H9 (cell line): Measurements from ENCODE around the gene APC. TPM values are rescaled to one million over a fixed set of nuclear protein-coding genes. Genes with fewer than 3 reads are reported as not detected.

Source experiments
- DNase-seq: peaks from one replicate; pipeline ENCODE4 v3.0.0-alpha.2; 2017
- H2AFZ ChIP-seq: one replicate; pipeline ENCODE4 v1.6.1; 2013; ENCODE audit warnings: mild to moderate bottlenecking, low read length, control low read depth, moderate library complexity
- H2AK5ac ChIP-seq: 2 replicates; pipeline ENCODE4 v1.6.1; 2013; ENCODE audit warnings: low read length, control low read depth, mixed read lengths; ENCODE audit not compliant: insufficient read length
- H2BK120ac ChIP-seq: one replicate; pipeline ENCODE4 v1.6.1; 2013; ENCODE audit warnings: low read depth, mild to moderate bottlenecking, low read length, control low read depth, inconsistent platforms; ENCODE audit not compliant: poor library complexity, severe bottlenecking
- H2BK12ac ChIP-seq: 2 replicates; pipeline ENCODE4 v1.6.1; 2013; ENCODE audit warnings: low read length, control low read depth, mixed read lengths, low read depth; ENCODE audit not compliant: insufficient read length
- H2BK15ac ChIP-seq: 2 replicates; pipeline ENCODE4 v1.6.1; 2013; ENCODE audit warnings: low read depth, low read length, control low read depth
- H2BK20ac ChIP-seq: one replicate; pipeline ENCODE4 v1.6.1; 2013; ENCODE audit warnings: low read depth, mild to moderate bottlenecking, low read length, control low read depth, inconsistent platforms; ENCODE audit not compliant: poor library complexity, severe bottlenecking
- H2BK5ac ChIP-seq: 2 replicates; pipeline ENCODE4 v1.6.1; 2013; ENCODE audit warnings: low read length, control low read depth, mixed read lengths; ENCODE audit not compliant: insufficient read length
- H3K14ac ChIP-seq: 2 replicates; pipeline ENCODE4 v1.6.1; 2013; ENCODE audit warnings: low read length, control low read depth; ENCODE audit not compliant: insufficient read depth
- H3K18ac ChIP-seq: 2 replicates; pipeline ENCODE4 v1.6.1; 2013; ENCODE audit warnings: low read depth, mild to moderate bottlenecking, mixed read lengths, low read length, control low read depth; ENCODE audit not compliant: insufficient read length
- H3K23ac ChIP-seq: 2 replicates; pipeline ENCODE4 v1.6.1; 2013; ENCODE audit warnings: low read length, control low read depth, mixed read lengths, low read depth; ENCODE audit not compliant: insufficient read length
- H3K23me2 ChIP-seq: 2 replicates; pipeline ENCODE4 v1.6.1; 2013; ENCODE audit warnings: low read depth, mild to moderate bottlenecking, mixed read lengths, low read length, control low read depth; ENCODE audit not compliant: insufficient read length, poor library complexity, severe bottlenecking
- H3K27ac ChIP-seq: 2 replicates; pipeline ENCODE4 v1.5.1; 2013; ENCODE audit warnings: low read length, control low read depth, mixed read lengths, low read depth; ENCODE audit not compliant: insufficient read length
- H3K27me3 ChIP-seq: 2 replicates; pipeline ENCODE4 v1.6.1; 2013; ENCODE audit warnings: low read length, control low read depth, inconsistent platforms; ENCODE audit not compliant: insufficient read depth
- H3K4ac ChIP-seq: 2 replicates; pipeline ENCODE4 v1.6.1; 2013; ENCODE audit warnings: low read depth, mild to moderate bottlenecking, control low read depth, inconsistent platforms, low read length, moderate library complexity
- H3K4me1 ChIP-seq: 2 replicates; pipeline ENCODE4 v1.6.1; 2013; ENCODE audit warnings: low read length, control low read depth, inconsistent platforms; ENCODE audit not compliant: insufficient read depth
- H3K4me2 ChIP-seq: 2 replicates; pipeline ENCODE4 v1.6.1; 2013; ENCODE audit warnings: low read length, control low read depth, mixed read lengths; ENCODE audit not compliant: insufficient read length, insufficient read depth
- H3K56ac ChIP-seq: 2 replicates; pipeline ENCODE4 v1.6.1; 2013; ENCODE audit warnings: low read depth, mild to moderate bottlenecking, mixed read lengths, low read length, control low read depth; ENCODE audit not compliant: insufficient read length
- H3K79me1 ChIP-seq: 2 replicates; pipeline ENCODE4 v1.6.1; 2013; ENCODE audit warnings: low read depth, mild to moderate bottlenecking, moderate library complexity, low read length, control low read depth, inconsistent platforms; ENCODE audit not compliant: insufficient read depth, poor library complexity, severe bottlenecking
- H3K79me2 ChIP-seq: 2 replicates; pipeline ENCODE4 v1.6.1; 2013; ENCODE audit warnings: low read length, control low read depth, inconsistent platforms; ENCODE audit not compliant: insufficient read depth
- H3K9ac ChIP-seq: 2 replicates; pipeline ENCODE4 v1.6.1; 2013; ENCODE audit warnings: low read length, control low read depth, mixed read lengths; ENCODE audit not compliant: insufficient read length; ENCODE audit errors: extremely low read depth
- H3K9me3 ChIP-seq: one replicate; pipeline ENCODE4 v1.6.1; 2013; ENCODE audit warnings: low read depth, low read length, inconsistent platforms; ENCODE audit not compliant: control insufficient read depth
- H3T11ph ChIP-seq: one replicate; pipeline ENCODE4 v1.6.1; 2013; ENCODE audit warnings: mild to moderate bottlenecking, low read length, control low read depth, inconsistent platforms
- H4K20me1 ChIP-seq: one replicate; pipeline ENCODE4 v1.6.1; 2013; ENCODE audit not compliant: control insufficient read depth, insufficient read length, insufficient read depth
- H4K5ac ChIP-seq: 2 replicates; pipeline ENCODE4 v1.6.1; 2013; ENCODE audit warnings: low read depth, mild to moderate bottlenecking, mixed read lengths, low read length, control low read depth; ENCODE audit not compliant: insufficient read length
- H4K8ac ChIP-seq: replicated peaks from 2 replicates; pipeline ENCODE4 v1.6.1; 2013; ENCODE audit warnings: low read length, control low read depth, mixed read lengths, low read depth; ENCODE audit not compliant: insufficient read length
- H4K91ac ChIP-seq: 2 replicates; pipeline ENCODE4 v1.6.1; 2013; ENCODE audit warnings: low read depth, mild to moderate bottlenecking, moderate library complexity, mixed read lengths, low read length, control low read depth; ENCODE audit not compliant: insufficient read length
- H3K27ac Mint-ChIP-seq, 3 experiments: 2 replicates in 2 of 3; 3 replicates in 1 of 3; pipeline ENCODE4 v1.8.0; 2020 to 2021; ENCODE audit warnings: mixed read lengths in 3 of 3, mild to moderate bottlenecking in 1 of 3, moderate library complexity in 1 of 3
- H3K27me3 Mint-ChIP-seq: 2 replicates; pipeline ENCODE4 v1.8.0; 2021; ENCODE audit warnings: low read depth, mild to moderate bottlenecking, moderate library complexity, mixed read lengths
- H3K36me3 Mint-ChIP-seq, 3 experiments: 2 replicates in 2 of 3; 3 replicates in 1 of 3; pipeline ENCODE4 v1.8.0; 2020 to 2021; ENCODE audit warnings: low read depth in 3 of 3, mixed read lengths in 3 of 3; ENCODE audit not compliant: insufficient read depth in 1 of 3
- H3K4me1 Mint-ChIP-seq, 2 experiments: 2 replicates each; pipeline ENCODE4 v1.8.0; 2020; ENCODE audit warnings: mixed read lengths in 2 of 2
- H3K4me3 Mint-ChIP-seq, 2 experiments: 2 replicates in 1 of 2; 3 replicates in 1 of 2; pipeline ENCODE4 v1.8.0; 2020 to 2021; ENCODE audit warnings: mild to moderate bottlenecking in 2 of 2, mixed read lengths in 2 of 2, moderate library complexity in 1 of 2
- H3K9me3 Mint-ChIP-seq, 2 experiments: 2 replicates in 1 of 2; 3 replicates in 1 of 2; pipeline ENCODE4 v1.8.0; 2020; ENCODE audit warnings: mild to moderate bottlenecking in 2 of 2, mixed read lengths in 2 of 2, moderate library complexity in 1 of 2
- WGBS: extraction: QIAGEN DNeasy Blood & Tissue Kit; methylation state at CpG from one replicate; pipeline ENCODE4 v1.1.7; 2013; ENCODE audit warnings: missing lambda C conversion rate, low lambda C conversion rate, mixed read lengths; ENCODE audit not compliant: insufficient read length; ENCODE audit errors: extremely low coverage; 5-methylcytosine and 5-hydroxymethylcytosine counted together
- total RNA-seq: library from RNA; stranded (reverse); gene quantifications from 2 replicates; pipeline ENCODE4 v1.2.1, GENCODE V29; 2021
- TF ChIP-seq, protein P1 (sequence below): fragments of 200-600 bp; sonication (generic); conservative IDR thresholded peaks from 3 replicates; pipeline ENCODE4 v1.8.0; 2021; ENCODE audit warnings: antibody characterized with exemption, mild to moderate bottlenecking

The APC gene
- total RNA-seq, 1 experiment from 2014 or later, result 29.3 TPM

GRCh38 chr5:112758676-112759075 lies 21.0 kb downstream of the APC start:
- H2BK12ac ChIP-seq, result no peak overlapping the region
- no peaks in the 10 kb centered on the region for H3K23me2 ChIP-seq
- no peak overlapping the region for H3K56ac ChIP-seq
- Mint-ChIP-seq H3K9me3 (no peaks in the 10 kb centered on the region), H3K4me3 (no peak overlapping the region), H3K27me3 (no peaks in the 10 kb centered on the region), H3K27ac (no peak overlapping the region), H3K36me3 (peaks cover 4 to 13% (median 11%) of the 10 kb centered on the region in 3 experiments; a peak in 6 of 7 replicates), H3K4me1 (no peaks in the 10 kb centered on the region)
- no peaks in the 10 kb centered on the region for H3K27me3 ChIP-seq
- no peak overlapping the region for H3K4ac ChIP-seq
- H2BK120ac ChIP-seq, result no peak overlapping the region
- no peaks in the 10 kb centered on the region for H4K20me1 ChIP-seq
- H2AFZ ChIP-seq, result no peak overlapping the region
- no peak overlapping the region for H4K8ac ChIP-seq
- H3K79me1 ChIP-seq, result no peaks in the 10 kb centered on the region
- H2AK5ac ChIP-seq, result no peak overlapping the region
- H3K14ac ChIP-seq, result no peak overlapping the region
- H4K91ac ChIP-seq, result no peak overlapping the region
- no peak overlapping the region for H3K27ac ChIP-seq
- TF ChIP-seq, protein P1, sequence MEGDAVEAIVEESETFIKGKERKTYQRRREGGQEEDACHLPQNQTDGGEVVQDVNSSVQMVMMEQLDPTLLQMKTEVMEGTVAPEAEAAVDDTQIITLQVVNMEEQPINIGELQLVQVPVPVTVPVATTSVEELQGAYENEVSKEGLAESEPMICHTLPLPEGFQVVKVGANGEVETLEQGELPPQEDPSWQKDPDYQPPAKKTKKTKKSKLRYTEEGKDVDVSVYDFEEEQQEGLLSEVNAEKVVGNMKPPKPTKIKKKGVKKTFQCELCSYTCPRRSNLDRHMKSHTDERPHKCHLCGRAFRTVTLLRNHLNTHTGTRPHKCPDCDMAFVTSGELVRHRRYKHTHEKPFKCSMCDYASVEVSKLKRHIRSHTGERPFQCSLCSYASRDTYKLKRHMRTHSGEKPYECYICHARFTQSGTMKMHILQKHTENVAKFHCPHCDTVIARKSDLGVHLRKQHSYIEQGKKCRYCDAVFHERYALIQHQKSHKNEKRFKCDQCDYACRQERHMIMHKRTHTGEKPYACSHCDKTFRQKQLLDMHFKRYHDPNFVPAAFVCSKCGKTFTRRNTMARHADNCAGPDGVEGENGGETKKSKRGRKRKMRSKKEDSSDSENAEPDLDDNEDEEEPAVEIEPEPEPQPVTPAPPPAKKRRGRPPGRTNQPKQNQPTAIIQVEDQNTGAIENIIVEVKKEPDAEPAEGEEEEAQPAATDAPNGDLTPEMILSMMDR, result no peak
- H3T11ph ChIP-seq, result no peak overlapping the region
- H2BK5ac ChIP-seq, result no peak overlapping the region
- H4K5ac ChIP-seq, result no peak overlapping the region
- H3K9ac ChIP-seq, result no peak overlapping the region
- no peak overlapping the region for H2BK15ac ChIP-seq
- no peaks in the 10 kb centered on the region for H3K9me3 ChIP-seq
- H3K4me1 ChIP-seq, result no peaks in the 10 kb centered on the region
- WGBS, result no CpG with 5 or more reads among the region's 7 CpGs
- DNase-seq, result no peak
- no peak overlapping the region for H2BK20ac ChIP-seq
- H3K23ac ChIP-seq, result no peak overlapping the region
- no peak overlapping the region for H3K18ac ChIP-seq
- no peak overlapping the region for H3K4me2 ChIP-seq
- H3K79me2 ChIP-seq, result no peaks in the 10 kb centered on the region
